NCI-H1105 (cell line): Measurements from ENCODE around the gene LGR5.
"Not testable (repeated sequence)": the region's sequence is repeated elsewhere in the genome, so short reads cannot be mapped to it uniquely, and the experiment has no call there.

Source experiments
- DNase-seq: peaks from one replicate; lab custom pipeline; 2025; lab: John Stamatoyannopoulos, UW

The LGR5 gene

GRCh38 chr12:71476513-71476912 is 36.9 kb downstream of the LGR5 start:
- DNase-seq, result no peak

- no peak for DNase-seq
Observed at GRCh38 chr12:71477609-71478008, 38.0 kb downstream of the LGR5 start.

DNA sequence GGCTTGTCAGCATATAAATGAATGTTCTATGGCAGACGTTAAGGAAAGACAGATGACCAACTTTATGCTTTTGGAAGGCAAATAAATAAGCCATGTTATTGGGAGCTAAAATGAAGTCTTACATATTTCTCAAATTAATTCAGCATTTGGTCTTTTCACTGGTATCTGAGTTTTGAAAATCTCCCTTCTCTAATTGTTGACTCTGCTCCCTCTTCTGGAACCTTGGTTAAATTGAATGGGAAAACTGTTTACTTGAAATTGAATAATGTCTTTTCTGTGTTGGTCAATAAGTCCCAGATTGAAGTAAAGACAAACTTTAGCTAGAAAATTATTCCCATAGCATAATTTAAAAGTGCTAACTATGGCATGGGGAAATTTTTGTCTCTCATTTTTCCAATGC is 38.7 kb downstream of the LGR5 start:
- DNase-seq, result no peak

DNA sequence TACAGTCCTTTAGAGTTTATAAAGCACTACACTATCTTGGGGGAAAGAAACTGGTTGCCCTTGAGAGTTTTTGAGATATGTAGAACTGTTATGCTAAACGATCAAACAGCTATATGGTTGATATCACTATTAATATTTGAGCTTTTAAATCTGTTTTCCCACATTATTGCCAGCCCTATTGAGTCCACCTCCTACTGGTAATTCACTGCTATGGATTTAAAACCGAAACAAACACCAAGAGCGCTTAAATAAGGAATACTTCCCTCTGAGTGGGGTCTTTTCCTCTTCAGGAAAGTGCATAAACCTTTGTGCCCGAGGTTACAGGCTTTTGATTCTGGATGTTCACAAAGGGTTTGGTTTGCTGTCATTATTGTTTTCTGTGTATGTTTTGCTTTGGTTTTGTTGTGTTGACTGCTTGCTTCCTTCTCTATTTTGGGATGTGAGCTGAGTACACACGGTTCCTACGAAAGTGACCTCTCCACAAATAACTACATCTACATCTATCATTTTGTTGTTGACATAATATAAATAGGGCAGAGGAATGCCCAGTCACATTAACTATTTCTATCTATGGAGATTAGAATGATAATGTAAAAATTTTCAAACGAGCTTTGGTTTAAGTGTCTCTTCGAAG is 44.8 kb downstream of the LGR5 start:
- DNase-seq, result no peak

DNA sequence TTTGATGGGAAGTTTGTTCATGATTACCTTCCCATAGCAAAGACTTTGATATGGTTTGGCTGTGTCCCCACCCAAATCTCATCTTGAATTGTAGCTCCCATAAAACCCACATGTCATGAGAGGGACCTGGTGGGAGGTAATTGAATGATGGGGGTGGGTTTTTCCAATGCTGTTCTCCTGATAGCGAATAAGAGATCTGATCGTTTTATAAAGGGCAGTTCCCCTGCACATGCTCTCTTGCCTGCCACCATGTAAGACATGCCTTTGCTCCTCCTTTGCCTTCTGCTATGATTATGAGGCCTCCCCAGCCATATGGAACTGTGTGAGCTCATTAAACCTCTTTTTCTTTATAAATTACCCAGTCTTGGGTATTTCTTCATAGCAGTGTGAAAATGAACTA is 51.2 kb downstream of the LGR5 start:
- not testable (repeated sequence) for DNase-seq

- no peak for DNase-seq
Observed at GRCh38 chr12:71492604-71493003, 53.0 kb downstream of the LGR5 start.

GRCh38 chr12:71499834-71500233 is 60.2 kb downstream of the LGR5 start:
- no peak for DNase-seq

GRCh38 chr12:71503579-71504391 is 64.2 kb downstream of the LGR5 start:
- DNase-seq, result peak; percentile 1

- DNase-seq, result no peak
Observed at GRCh38 chr12:71504476-71504875, 64.9 kb downstream of the LGR5 start.

DNA sequence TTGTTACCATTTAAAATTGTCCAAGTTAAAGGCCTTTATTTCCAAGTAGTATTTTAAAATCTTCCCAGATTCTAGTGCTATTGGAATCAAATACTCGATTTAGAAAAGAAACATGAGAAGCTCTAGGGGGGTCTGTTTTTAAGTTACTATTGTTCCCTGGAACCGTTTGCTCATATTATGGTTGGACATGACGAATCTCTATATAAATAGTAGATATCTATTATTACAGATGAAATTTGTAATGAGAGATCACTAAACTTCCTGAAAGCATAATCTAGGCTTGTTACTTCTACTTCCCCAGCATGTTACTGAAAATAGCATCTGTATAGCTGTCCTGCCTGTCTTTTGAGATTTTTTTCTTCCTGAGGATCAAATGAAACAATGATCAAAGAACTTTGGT is 70.1 kb downstream of the LGR5 start:
- no peak for DNase-seq

- no peak for DNase-seq
Observed at GRCh38 chr12:71517145-71517846, 77.7 kb downstream of the LGR5 start.

DNA sequence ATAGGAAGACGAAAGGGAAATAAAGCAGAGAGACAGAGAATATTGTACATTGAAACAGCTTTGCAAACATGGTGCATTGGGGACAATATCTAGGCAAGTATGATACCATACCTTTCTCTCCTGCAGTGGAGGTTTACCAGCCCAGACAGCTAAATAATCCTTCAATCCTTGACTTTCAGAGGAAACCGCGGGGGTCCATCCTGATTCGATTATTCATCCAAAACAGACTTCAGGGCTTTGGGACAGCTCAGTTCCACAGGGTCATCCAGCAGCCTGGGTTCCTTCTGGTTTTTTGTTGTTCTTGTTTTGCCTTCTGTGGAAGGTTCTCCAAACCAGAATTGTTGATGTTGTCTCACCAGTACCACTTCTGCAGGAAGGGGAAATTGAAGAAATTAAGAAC is 81.5 kb downstream of the LGR5 start:
- DNase-seq, result no peak

GRCh38 chr12:71524626-71525025 is 85.0 kb downstream of the LGR5 start:
- DNase-seq, result no peak

DNA sequence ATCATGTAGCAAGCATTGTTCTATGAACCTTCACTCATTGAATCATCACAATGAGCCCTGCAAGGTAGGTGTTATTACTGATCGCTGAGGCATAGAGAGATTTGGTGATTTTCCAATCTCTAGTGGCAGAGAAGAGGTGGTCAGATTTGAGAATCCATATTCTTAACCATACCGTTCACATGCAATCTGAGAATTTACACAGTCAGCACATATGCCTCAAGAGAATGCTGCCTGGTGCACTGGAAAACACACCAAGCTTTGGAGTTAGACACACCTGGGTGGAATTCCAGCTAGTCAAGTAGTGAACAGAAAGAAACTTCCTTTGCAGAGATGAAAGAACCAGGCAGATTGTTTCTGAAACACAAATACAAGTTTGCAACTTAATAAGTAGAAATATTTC is 94.1 kb downstream of the LGR5 start:
- no peak for DNase-seq

DNA sequence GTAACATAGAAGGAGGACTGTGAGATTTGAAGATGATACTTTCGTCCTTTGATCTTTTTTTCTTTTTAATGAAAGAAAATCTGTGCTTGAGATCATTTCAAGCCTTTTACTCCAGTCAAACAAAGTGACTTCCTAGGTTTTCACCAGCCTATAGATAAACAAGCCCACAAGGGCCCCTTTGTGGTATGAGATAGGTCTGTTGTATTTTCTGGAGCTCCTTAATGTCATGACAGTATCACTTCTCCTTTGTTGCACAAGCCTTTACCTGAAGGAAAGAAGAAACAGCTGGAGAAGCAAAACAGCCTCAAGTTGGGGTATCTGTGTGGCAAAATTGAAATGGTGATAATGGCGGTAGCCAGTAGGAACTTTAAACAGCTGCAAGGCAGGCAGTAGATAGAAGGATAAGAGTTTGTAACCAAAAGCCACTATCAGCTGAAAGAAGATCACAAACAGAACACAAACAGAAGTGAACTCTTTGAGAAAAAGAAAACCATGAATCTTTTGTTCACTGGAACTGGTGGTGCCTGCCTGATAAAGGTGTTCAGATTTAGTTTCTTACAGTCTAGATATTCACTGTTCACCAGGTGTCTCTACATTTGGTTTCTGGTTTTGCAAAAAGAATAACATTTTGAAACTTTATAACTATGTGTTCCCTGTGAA is 96.8 kb downstream of the LGR5 start:
- no peak for DNase-seq

- DNase-seq, result no peak
Observed at GRCh38 chr12:71536939-71537622, 97.5 kb downstream of the LGR5 start.

GRCh38 chr12:71538807-71539206 is 99.2 kb downstream of the LGR5 start:
- DNase-seq, result no peak

DNA sequence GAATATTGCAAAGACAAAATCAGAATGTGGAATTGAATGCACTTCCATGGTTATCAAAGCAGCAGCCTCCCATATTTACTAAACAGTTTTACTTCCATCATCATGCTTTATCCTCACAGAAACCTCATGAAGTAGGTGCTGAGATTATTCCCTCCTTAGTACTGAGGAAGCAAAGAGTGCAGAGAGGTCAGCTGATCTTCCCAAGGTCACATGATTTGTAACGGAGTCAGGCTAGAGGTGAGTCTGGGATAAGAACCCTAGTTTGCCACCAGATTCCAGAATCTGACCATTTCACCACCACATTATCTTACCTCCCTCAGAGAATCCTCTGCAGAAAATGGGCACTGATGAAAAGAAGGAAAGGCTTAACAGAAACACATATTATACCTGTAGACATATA is 102.0 kb downstream of the LGR5 start:
- no peak for DNase-seq

DNA sequence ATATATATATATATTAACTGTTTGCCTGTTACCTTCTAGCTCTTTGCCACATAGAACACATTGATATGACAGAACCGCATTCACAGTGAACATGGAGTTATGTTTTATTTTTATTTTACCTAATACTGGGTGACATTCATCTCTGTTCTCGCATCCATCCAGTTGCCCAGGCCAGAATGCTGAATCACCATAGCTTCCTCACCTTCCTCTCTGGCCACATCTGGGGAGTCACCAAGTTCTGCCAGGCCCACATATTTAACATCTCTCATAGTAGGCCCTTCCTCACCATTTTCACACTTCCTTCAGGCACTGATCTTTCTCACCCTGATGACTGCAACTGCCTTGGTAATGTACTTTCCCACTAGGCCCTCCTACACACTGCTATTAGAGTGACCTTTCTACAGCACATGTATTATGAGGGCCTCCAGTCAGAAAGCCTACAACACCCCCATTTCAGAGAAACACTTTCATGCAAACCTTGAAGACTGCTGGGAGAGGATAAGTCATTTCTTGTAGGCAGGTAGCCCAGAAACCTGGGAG is 106.8 kb downstream of the LGR5 start:
- no peak for DNase-seq

- no peak for DNase-seq
Observed at GRCh38 chr12:71548893-71549292, 109.3 kb downstream of the LGR5 start.

GRCh38 chr12:71551529-71551928 is 111.9 kb downstream of the LGR5 start:
- peak; percentile 14 for DNase-seq
